GM12878 (cell line): ENCODE measurements around the gene CDH4.

ENCODE experiments used
- CEBPB ChIP-seq, 2 experiments: fragments of 150-350 bp in 1 of 2; IDR thresholded peaks; 2 replicates each; pipeline ENCODE4 v1.6.1; 2012 to 2014; ENCODE audit warnings: low read depth in 2 of 2, low read length in 2 of 2, borderline replicate concordance in 1 of 2, inconsistent platforms in 1 of 2
- CTCF ChIP-seq, 3 experiments: IDR thresholded peaks in 2 of 3; conservative IDR thresholded peaks in 1 of 3; 2 replicates each; pipeline ENCODE4 v1.5.1; 2011; ENCODE audit warnings: low read depth in 3 of 3, low read length in 3 of 3, mild to moderate bottlenecking in 3 of 3, control low read depth in 2 of 3, moderate library complexity in 2 of 3, inconsistent platforms in 1 of 3, mixed read lengths in 1 of 3; ENCODE audit not compliant: control insufficient read depth in 2 of 3, insufficient read depth in 1 of 3; ENCODE audit errors: extremely low read depth in 1 of 3
- GABPA ChIP-seq: IDR thresholded peaks from 2 replicates; pipeline ENCODE4 v1.6.1; 2014; ENCODE audit warnings: antibody characterized with exemption, low read depth, mild to moderate bottlenecking, inconsistent platforms
- HCFC1 ChIP-seq: fragments of 150-350 bp; IDR thresholded peaks from 2 replicates; pipeline ENCODE4 v1.6.1; 2014; ENCODE audit warnings: low read length
- POLR2AphosphoS5 ChIP-seq: IDR thresholded peaks from 2 replicates; pipeline ENCODE4 v1.6.1; 2011; ENCODE audit warnings: mild to moderate bottlenecking, low read length, inconsistent platforms
- STAT3 ChIP-seq: IDR thresholded peaks from 2 replicates; pipeline ENCODE4 v1.6.1; 2011; ENCODE audit warnings: low read depth, low read length, improper control_type of control experiment
- TAF1 ChIP-seq: IDR thresholded peaks from 2 replicates; pipeline ENCODE4 v1.6.1; 2011; ENCODE audit warnings: mild to moderate bottlenecking, low read depth, low read length, borderline replicate concordance
- USF2 ChIP-seq: IDR thresholded peaks from 2 replicates; pipeline ENCODE4 v1.6.1; 2011; ENCODE audit warnings: low read depth, low read length, improper control_type of control experiment, borderline replicate concordance
- ZBTB33 ChIP-seq: fragments of 450-650 bp; IDR thresholded peaks from 2 replicates; pipeline ENCODE4 v1.6.1; 2017; ENCODE audit warnings: mild to moderate bottlenecking

DNA sequence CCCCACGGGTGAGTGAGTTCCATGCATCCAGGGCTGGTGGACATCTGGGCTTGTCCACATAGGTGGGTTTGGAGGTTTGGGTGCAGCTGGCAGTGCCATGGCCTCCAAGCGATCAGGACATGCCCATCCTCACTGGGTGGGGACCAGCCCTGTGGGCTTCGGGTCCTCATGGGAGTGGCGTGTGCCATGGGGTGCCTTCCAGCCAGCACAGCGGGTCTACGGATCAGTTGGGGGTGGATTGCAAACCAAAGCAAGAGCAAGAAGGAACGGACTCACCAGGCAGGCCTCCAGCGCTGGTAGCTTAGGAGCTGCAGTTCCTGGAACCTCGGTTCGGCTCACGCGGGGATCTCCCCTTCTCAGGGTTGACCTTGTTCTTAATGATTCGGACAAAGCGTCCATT lies 449.3 kb downstream of the CDH4 start:
- TF ChIP-seq CEBPB (IDR thresholded peaks at IDR 0.05; ENCODE audit: borderline replicate concordance in 1 of 2, low read depth in 2 of 2, low read length in 2 of 2) (no peak), HCFC1 (no peak), POLR2AphosphoS5 (no peak), ZBTB33 (no peak), GABPA (no peak), STAT3 (no peak), TAF1 (no peak), CTCF (IDR thresholded peaks at IDR 0.05 in 2 of 3, conservative IDR thresholded peaks at IDR 0.05 in 1 of 3; ENCODE audit: control insufficient read depth in 2 of 3, extremely low read depth in 1 of 3, insufficient read depth in 1 of 3, low read depth in 3 of 3, low read length in 3 of 3) (no peak), USF2 (no peak)
